ENCODE data around the gene GNG4. TPM values are rescaled to one million over a fixed set of nuclear protein-coding genes. Genes with fewer than 3 reads are reported as not detected.

Gene GNG4
- total and polyA plus RNA-seq, 2 of the 4 experiments (the other 2 are of a cell fraction), result 0.18 to 0.29 TPM

DNA sequence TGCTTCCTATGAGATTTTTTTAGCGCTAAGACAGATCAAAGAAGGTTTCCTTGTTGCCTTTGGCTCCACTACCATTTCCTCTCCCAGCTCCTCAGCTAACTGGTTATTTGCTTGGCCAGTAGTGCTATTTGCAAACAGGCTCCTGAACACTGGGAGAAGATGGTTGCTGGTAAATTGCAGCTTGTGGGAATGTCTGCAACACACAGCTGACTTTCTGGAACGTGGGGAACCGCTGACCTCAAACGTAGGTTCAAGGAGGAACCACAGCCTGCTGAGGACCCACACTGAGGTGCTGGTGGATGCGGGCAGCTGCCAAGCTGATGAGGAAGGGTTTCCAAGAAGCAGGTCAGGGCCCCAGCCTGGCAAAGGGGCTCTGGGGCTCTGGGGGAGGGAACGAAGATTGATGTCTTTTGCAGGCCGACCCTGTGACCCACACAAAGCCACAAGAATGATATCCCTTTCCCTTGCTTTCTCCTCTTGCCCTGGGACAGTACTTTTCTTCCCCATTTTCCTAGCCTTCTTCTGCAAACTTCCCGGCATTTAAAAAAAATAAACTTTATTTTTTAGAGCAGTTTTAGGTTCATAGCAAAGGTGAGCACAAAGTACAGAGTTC is 24.8 kb downstream of the GNG4 start:
- no peaks in the 10 kb centered on the region for H3K36me3 ChIP-seq (ENCODE audit: control insufficient read depth, insufficient read depth, low read length)
- H2AFZ ChIP-seq (replicated peaks; ENCODE audit: low read length, poor library complexity), result no peak overlapping the region
- H3K4me2 ChIP-seq (ENCODE audit: low read depth, low read length), result peak overlapping the region; percentile 46; the same call in 1 of the 2 replicates
- H3K4me3 ChIP-seq (ENCODE audit: insufficient read depth, low read depth, low read length), result no peak overlapping the region
- no peak overlapping the region for H3K4ac ChIP-seq (ENCODE audit: low read depth, low read length)
- ATAC-seq (ENCODE audit: low read depth), result peak; percentile 56
- H2AK9ac ChIP-seq (replicated peaks; ENCODE audit: low read depth, low read length, poor library complexity), result no peak overlapping the region
- H2AK5ac ChIP-seq (ENCODE audit: low read depth, low read length), result no peak overlapping the region
- POLR2A ChIA-PET (ENCODE audit: unreplicated experiment), result no interaction called here
- TF ChIP-seq RFX5 (IDR thresholded peaks at IDR 0.05; ENCODE audit: low read depth, low read length) (no peak), ELK1 (IDR thresholded peaks at IDR 0.05; ENCODE audit: borderline replicate concordance, low read depth, low read length) (no peak), FOS (IDR thresholded peaks at IDR 0.05; ENCODE audit: low read depth, low read length) (no peak), MAZ (IDR thresholded peaks at IDR 0.05; ENCODE audit: borderline replicate concordance, low read depth, low read length) (no peak), RCOR1 (IDR thresholded peaks at IDR 0.05; ENCODE audit: insufficient replicate concordance, low read length) (no peak), MXI1 (IDR thresholded peaks at IDR 0.05; ENCODE audit: borderline replicate concordance, low read depth, low read length) (no peak), CEBPB (IDR thresholded peaks at IDR 0.05; ENCODE audit: low read depth, low read length) (no peak), MAFK (IDR thresholded peaks at IDR 0.05; ENCODE audit: low read depth, low read length) (no peak), CHD1 (IDR thresholded peaks at IDR 0.05; ENCODE audit: low read depth, low read length) (no peak)
- no TSS peak for BruUV-seq (replicated peaks)
- H3K9ac ChIP-seq (ENCODE audit: low read depth, low read length), result no peak overlapping the region
- peaks cover 11% of the 10 kb centered on the region for H3K27me3 ChIP-seq (ENCODE audit: control insufficient read depth, insufficient read depth, low read length)
- no peak overlapping the region for H2BK5ac ChIP-seq (ENCODE audit: low read depth, low read length, poor library complexity, severe bottlenecking)
- no peaks in the 10 kb centered on the region for H4K20me1 ChIP-seq (ENCODE audit: insufficient read depth, low read length)
- CTCF ChIA-PET, result no interaction called here
- intact Hi-C loops (cut with micrococcal nuclease), result no loop called here
- DNase-seq, result peak; percentile 53
- H3K56ac ChIP-seq (ENCODE audit: extremely low read depth, insufficient read depth, low read length), result no peak overlapping the region
- WGBS, 2 experiments (ENCODE audit: extremely low coverage in 2 of 2, insufficient read length in 1 of 2), result 20% methylated on average over 2 of the region's 8 CpGs; no CpG with 5 or more reads in 1 of the 2 experiments
- H2BK120ac ChIP-seq (ENCODE audit: low read depth, low read length), result no peak overlapping the region
- in situ Hi-C loops (cut with MboI; ENCODE audit: low sequenced_read_pairs), result no loop called here
- H3K4me1 ChIP-seq (ENCODE audit: control insufficient read depth, insufficient read depth, low read length), result no peaks in the 10 kb centered on the region
- no peaks in the 10 kb centered on the region for H3K79me1 ChIP-seq (ENCODE audit: low read depth in 1 of 2, low read length in 2 of 2)
- dilution Hi-C loops (cut with HindIII; ENCODE audit: low sequenced_read_pairs, unreplicated experiment), result no loop called here
- no peak overlapping the region for H2BK15ac ChIP-seq (ENCODE audit: low read depth, low read length)
- H3K18ac ChIP-seq (ENCODE audit: low read depth, low read length), result no peak overlapping the region
- H3K23ac ChIP-seq (ENCODE audit: low read depth, low read length), result no peak overlapping the region; the same call in 1 of the 2 replicates
- H3K27ac ChIP-seq (ENCODE audit: insufficient read depth, low read length), result no peak overlapping the region
- H4K91ac ChIP-seq (ENCODE audit: insufficient read depth, low read depth, low read length), result no peak overlapping the region
- H3K9me1 ChIP-seq (ENCODE audit: insufficient read depth, low read length), result no peaks in the 10 kb centered on the region
- no peak overlapping the region for H4K5ac ChIP-seq (ENCODE audit: low read depth, low read length)
- no peaks in the 10 kb centered on the region for H3K9me3 ChIP-seq (ENCODE audit: control insufficient read depth, insufficient read depth, low read length)
- no peak overlapping the region for H2BK20ac ChIP-seq (ENCODE audit: low read depth, low read length)
- H3K14ac ChIP-seq (replicated peaks; ENCODE audit: low read depth, low read length), result no peak overlapping the region
- no peak overlapping the region for H4K8ac ChIP-seq (ENCODE audit: low read depth in 2 of 2, low read length in 2 of 2)
